ENCODE results near the gene SEMA3A. TPM values are rescaled to one million over a fixed set of nuclear protein-coding genes. Genes with fewer than 3 reads are reported as not detected.

The SEMA3A gene
- total RNA-seq, 2 donors from 2014 or later = 0.68 to 1.1 TPM

- H3K4me1 ChIP-seq (ENCODE audit: control insufficient read depth in 1 of 2, low read depth in 2 of 2) = no peaks in the 10 kb centered on the region
- no peak overlapping the region for H3K27ac ChIP-seq
- no peak for TF ChIP-seq CTCF (IDR thresholded peaks at IDR 0.05)
- ATAC-seq (ENCODE audit: insufficient number of reproducible peaks, low FRiP score, low read depth) (no peak), DNase-seq (ENCODE audit: low spot score) (no peak)
- no peaks in the 10 kb centered on the region for H3K36me3 ChIP-seq
- H3K27me3 ChIP-seq (replicated peaks; ENCODE audit: insufficient read depth) = no peaks in the 10 kb centered on the region
- no peak overlapping the region for H3K4me3 ChIP-seq
- H3K9me3 ChIP-seq = no peaks in the 10 kb centered on the region
Observed at GRCh38 chr7:83947260-83947659, 247.3 kb downstream of the SEMA3A start.

- H3K27ac ChIP-seq = no peak overlapping the region
- no peak for TF ChIP-seq CTCF (IDR thresholded peaks at IDR 0.05)
- no peaks in the 10 kb centered on the region for H3K9me3 ChIP-seq
- DNase-seq (ENCODE audit: low spot score) (no peak), ATAC-seq (ENCODE audit: insufficient number of reproducible peaks, low FRiP score, low read depth) (no peak)
- H3K27me3 ChIP-seq (replicated peaks; ENCODE audit: insufficient read depth) = no peaks in the 10 kb centered on the region
- no peaks in the 10 kb centered on the region for H3K4me1 ChIP-seq (ENCODE audit: control insufficient read depth in 1 of 2, low read depth in 2 of 2)
- H3K36me3 ChIP-seq = no peaks in the 10 kb centered on the region
- no peak overlapping the region for H3K4me3 ChIP-seq
Observed at GRCh38 chr7:83946801-83947200, 247.8 kb downstream of the SEMA3A start.

- Histone ChIP-seq H3K4me1 (ENCODE audit: control insufficient read depth in 1 of 2, low read depth in 2 of 2) (no peaks in the 10 kb centered on the region), H3K27ac (no peak overlapping the region), H3K36me3 (no peaks in the 10 kb centered on the region), H3K9me3 (no peaks in the 10 kb centered on the region), H3K27me3 (replicated peaks; ENCODE audit: insufficient read depth) (no peaks in the 10 kb centered on the region), H3K4me3 (no peak overlapping the region)
- no peak for TF ChIP-seq CTCF (IDR thresholded peaks at IDR 0.05)
- DNase-seq (ENCODE audit: low spot score) = no peak
- no peak for ATAC-seq (ENCODE audit: insufficient number of reproducible peaks, low FRiP score, low read depth)
Observed at GRCh38 chr7:83941300-83941699, 253.3 kb downstream of the SEMA3A start.

GRCh38 chr7:83937930-83938329, 256.7 kb downstream of the SEMA3A start:
- ATAC-seq (ENCODE audit: insufficient number of reproducible peaks, low FRiP score, low read depth) (no peak), DNase-seq (ENCODE audit: low spot score) (no peak)
- no peak for TF ChIP-seq CTCF (IDR thresholded peaks at IDR 0.05)

GRCh38 chr7:83936056-83936708, 258.4 kb downstream of the SEMA3A start:
- no peak overlapping the region for H3K27ac ChIP-seq
- no peak overlapping the region for H3K4me3 ChIP-seq
- no peak for ATAC-seq (ENCODE audit: insufficient number of reproducible peaks, low FRiP score, low read depth)
- no peaks in the 10 kb centered on the region for H3K27me3 ChIP-seq (replicated peaks; ENCODE audit: insufficient read depth)
- no peaks in the 10 kb centered on the region for H3K9me3 ChIP-seq
- peak; percentile 55 for TF ChIP-seq CTCF (IDR thresholded peaks at IDR 0.05)
- no peaks in the 10 kb centered on the region for H3K4me1 ChIP-seq (ENCODE audit: control insufficient read depth in 1 of 2, low read depth in 2 of 2)
- H3K36me3 ChIP-seq = no peaks in the 10 kb centered on the region
- DNase-seq (ENCODE audit: low spot score) = no peak

More at GRCh38 chr7:83937930-83938329, 256.7 kb downstream of the SEMA3A start:
- H3K27ac ChIP-seq = no peak overlapping the region
- no peaks in the 10 kb centered on the region for H3K36me3 ChIP-seq
- no peaks in the 10 kb centered on the region for H3K9me3 ChIP-seq
- H3K27me3 ChIP-seq (replicated peaks; ENCODE audit: insufficient read depth) = no peaks in the 10 kb centered on the region
- H3K4me1 ChIP-seq (ENCODE audit: control insufficient read depth in 1 of 2, low read depth in 2 of 2) = no peaks in the 10 kb centered on the region
- H3K4me3 ChIP-seq = no peak overlapping the region
